Peyer's patch (tissue), 4 donors: ENCODE measurements around the gene RFTN2.

Experiments used
- POLR2A ChIP-seq, 2 donors: fragments of 450-650 bp; IDR thresholded peaks; one replicate each; pipeline ENCODE4 v1.5.1; 2017; ENCODE audit warnings: antibody characterized with exemption in 2 of 2, mild to moderate bottlenecking in 2 of 2, moderate library complexity in 2 of 2
- TF ChIP-seq, protein P1 (sequence below), 6 experiments: fragments of 450-650 bp in 4 of 6; fragments of 200-600 bp in 2 of 6; sonication (generic) in 1 of 6; IDR thresholded peaks; one replicate each; pipeline ENCODE4 v1.5.1; 2017 to 2019; ENCODE audit warnings: antibody characterized with exemption in 6 of 6, mild to moderate bottlenecking in 3 of 6, moderate library complexity in 1 of 6

DNA sequence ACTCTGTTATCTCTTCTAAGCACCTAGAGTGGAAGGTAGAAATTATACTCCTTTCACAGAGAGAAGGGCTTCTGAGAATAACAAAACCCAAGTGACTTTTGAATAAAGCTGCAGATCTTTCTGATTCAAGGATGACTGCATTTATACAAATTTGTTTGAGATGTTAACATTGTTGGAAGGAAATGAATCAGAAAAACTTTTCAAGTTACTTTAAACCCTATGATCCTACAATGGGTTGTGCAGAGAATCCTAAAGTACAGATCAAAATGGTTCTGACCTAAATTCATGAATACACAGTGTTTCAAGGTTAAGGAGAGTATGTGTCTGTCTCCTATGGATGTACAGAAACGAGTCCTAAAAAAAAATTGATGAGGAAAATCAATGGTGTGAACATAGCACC is 1.8 kb downstream of the RFTN2 start:
- TF ChIP-seq, protein P1, sequence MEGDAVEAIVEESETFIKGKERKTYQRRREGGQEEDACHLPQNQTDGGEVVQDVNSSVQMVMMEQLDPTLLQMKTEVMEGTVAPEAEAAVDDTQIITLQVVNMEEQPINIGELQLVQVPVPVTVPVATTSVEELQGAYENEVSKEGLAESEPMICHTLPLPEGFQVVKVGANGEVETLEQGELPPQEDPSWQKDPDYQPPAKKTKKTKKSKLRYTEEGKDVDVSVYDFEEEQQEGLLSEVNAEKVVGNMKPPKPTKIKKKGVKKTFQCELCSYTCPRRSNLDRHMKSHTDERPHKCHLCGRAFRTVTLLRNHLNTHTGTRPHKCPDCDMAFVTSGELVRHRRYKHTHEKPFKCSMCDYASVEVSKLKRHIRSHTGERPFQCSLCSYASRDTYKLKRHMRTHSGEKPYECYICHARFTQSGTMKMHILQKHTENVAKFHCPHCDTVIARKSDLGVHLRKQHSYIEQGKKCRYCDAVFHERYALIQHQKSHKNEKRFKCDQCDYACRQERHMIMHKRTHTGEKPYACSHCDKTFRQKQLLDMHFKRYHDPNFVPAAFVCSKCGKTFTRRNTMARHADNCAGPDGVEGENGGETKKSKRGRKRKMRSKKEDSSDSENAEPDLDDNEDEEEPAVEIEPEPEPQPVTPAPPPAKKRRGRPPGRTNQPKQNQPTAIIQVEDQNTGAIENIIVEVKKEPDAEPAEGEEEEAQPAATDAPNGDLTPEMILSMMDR (IDR thresholded peaks at IDR 0.05): no peak
- TF ChIP-seq POLR2A (IDR thresholded peaks at IDR 0.05): no peak
